ENCODE data around the gene SBNO2. TPM values are rescaled to one million over a fixed set of nuclear protein-coding genes. Genes with fewer than 3 reads are reported as not detected.
A peak's percentile ranks its signal among the peaks of the same experiment; 100 is the strongest.

SBNO2 gene
- total RNA-seq, 2 experiments from 2014 or later = 112 to 117 TPM

DNA sequence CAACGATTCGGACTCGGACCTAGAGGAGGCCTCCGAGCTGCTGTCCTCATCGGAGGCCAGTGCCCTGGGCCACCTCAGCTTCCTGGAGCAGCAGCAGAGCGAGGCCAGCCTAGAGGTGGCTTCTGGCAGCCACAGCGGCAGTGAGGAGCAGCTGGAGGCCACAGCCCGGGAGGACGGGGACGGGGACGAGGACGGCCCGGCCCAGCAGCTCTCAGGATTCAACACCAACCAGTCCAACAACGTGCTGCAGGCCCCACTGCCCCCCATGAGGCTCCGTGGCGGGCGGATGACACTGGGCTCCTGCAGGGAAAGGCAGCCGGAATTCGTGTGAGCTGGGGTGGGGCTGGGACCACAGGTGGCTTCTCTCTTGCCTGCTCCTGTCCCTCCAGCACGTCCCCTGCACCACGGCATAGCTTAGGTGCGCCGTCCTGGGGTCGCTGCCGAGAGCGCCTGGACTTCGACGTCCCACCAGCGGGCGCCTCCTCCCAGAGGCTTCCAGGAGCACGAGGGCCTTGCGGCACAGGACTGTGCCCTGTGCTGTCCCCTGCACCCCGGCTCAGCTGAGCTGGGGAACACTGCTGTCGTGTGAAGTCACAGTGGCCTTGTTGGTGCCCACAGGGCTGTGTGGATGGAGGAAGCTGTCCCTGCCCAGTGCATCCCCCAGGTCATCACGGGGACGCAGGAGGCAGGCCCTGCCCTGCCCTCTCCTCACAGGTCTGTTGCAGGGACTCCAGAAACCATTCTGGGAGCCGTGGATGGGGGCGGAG is 88.2 kb downstream of the SBNO2 start:
- Mint-ChIP-seq H3K36me3 (ENCODE audit: low read depth) (peaks cover 32% of the 10 kb centered on the region), H3K27me3 (ENCODE audit: low read depth) (no peaks in the 10 kb centered on the region), H3K4me3 (no peak overlapping the region), H3K4me1 (ENCODE audit: low read depth) (peaks cover 54% of the 10 kb centered on the region), H3K9me3 (no peaks in the 10 kb centered on the region), H3K27ac (peak overlapping the region; percentile 14)
- DNase-seq = no peak
- intact Hi-C loops (cut with micrococcal nuclease) = no loop called here
- CTCF ChIA-PET = interaction anchor here (0.6 to 0.9 kb wide), 2 partner anchors 11 to 84 kb away, joined by 3 to 4 read pairs; no protein-coding TSS in a partner anchor

DNA sequence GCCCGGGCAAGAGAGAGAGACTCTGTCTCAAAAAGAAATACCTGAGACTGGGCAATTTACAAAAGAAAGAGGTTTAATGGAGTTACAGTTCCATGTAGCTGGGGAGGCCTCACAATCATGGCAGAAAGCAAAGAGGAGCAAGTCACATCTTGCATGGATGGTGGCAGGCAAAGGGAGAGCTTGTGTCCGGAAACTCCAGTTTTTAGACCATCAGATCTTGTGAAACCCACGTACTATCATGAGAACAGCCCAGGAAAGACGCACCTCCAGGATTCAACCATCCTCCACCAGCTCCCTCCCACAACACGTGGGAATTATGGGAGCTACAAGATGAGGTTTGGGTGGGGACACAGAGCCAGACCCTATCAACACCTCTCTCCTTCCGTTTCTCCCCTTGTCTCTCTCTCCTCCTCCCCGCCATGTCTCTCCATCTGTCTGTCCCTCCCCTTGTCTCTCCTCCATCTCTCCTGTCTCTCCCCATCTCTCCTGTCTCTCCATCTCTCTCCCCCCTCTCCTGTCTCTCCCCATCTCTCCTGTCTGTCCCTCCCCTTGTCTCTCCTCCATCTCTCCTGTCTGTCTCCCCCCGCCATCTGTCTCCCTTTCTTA is 88.9 kb downstream of the SBNO2 start:
- Mint-ChIP-seq H3K9me3 (no peaks in the 10 kb centered on the region), H3K27ac (peak overlapping the region; percentile 14), H3K4me3 (no peak overlapping the region), H3K27me3 (ENCODE audit: low read depth) (no peaks in the 10 kb centered on the region), H3K4me1 (ENCODE audit: low read depth) (peaks cover 55% of the 10 kb centered on the region), H3K36me3 (ENCODE audit: low read depth) (peaks cover 39% of the 10 kb centered on the region)
- intact Hi-C loops (cut with micrococcal nuclease) = no loop called here
- CTCF ChIA-PET = interaction anchor here (0.6 kb wide), 1 partner anchor 11 kb away, joined by 4 read pairs; no protein-coding TSS in a partner anchor
- DNase-seq = no peak

DNA sequence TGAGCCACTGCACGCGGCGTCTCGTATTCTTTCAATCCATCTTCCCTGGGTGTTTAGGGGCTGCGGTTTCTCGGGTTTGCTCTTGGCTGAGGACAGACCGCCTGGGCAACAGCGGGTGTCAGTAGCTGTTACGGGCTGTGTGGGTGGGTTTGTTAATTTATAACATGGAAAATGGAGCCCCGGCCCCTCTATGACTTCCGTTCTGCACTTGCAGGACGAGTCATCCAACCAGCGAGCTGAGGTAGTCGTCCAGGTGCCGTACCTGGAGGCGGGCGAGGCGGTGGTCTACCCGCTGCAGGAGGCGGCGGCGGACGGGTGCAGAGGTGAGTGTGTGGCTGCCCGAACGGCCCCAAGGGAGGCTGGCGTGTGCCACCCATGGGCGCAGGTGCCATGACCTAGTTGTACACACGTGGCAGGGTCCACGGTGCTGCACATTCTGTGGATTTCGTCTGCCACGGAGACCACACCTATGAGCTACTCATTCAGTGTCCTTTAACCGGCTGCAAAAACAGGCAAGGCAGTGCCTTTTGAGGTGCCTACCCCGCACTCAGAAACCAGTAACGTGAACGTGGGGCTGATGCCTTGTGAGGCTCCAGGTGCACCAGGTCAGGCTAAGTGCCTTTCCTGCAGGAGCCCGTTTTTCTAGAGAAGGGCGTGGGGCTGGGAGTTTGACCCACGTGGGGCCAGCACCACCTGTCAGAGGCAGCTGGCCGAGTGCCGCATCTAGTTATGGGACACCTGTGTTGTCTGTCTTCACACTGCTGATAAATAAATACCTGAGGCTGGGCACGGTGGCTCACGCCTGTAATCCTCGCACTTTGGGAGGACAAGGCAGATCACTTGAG is 89.8 kb downstream of the SBNO2 start:
- Mint-ChIP-seq H3K27me3 (ENCODE audit: low read depth) (no peaks in the 10 kb centered on the region), H3K4me1 (ENCODE audit: low read depth) (peaks cover 59% of the 10 kb centered on the region), H3K9me3 (no peaks in the 10 kb centered on the region), H3K4me3 (no peak overlapping the region), H3K27ac (no peak overlapping the region), H3K36me3 (ENCODE audit: low read depth) (peaks cover 45% of the 10 kb centered on the region)
- CTCF ChIA-PET = no interaction called here
- no peak for DNase-seq
- intact Hi-C loops (cut with micrococcal nuclease) = no loop called here

DNA sequence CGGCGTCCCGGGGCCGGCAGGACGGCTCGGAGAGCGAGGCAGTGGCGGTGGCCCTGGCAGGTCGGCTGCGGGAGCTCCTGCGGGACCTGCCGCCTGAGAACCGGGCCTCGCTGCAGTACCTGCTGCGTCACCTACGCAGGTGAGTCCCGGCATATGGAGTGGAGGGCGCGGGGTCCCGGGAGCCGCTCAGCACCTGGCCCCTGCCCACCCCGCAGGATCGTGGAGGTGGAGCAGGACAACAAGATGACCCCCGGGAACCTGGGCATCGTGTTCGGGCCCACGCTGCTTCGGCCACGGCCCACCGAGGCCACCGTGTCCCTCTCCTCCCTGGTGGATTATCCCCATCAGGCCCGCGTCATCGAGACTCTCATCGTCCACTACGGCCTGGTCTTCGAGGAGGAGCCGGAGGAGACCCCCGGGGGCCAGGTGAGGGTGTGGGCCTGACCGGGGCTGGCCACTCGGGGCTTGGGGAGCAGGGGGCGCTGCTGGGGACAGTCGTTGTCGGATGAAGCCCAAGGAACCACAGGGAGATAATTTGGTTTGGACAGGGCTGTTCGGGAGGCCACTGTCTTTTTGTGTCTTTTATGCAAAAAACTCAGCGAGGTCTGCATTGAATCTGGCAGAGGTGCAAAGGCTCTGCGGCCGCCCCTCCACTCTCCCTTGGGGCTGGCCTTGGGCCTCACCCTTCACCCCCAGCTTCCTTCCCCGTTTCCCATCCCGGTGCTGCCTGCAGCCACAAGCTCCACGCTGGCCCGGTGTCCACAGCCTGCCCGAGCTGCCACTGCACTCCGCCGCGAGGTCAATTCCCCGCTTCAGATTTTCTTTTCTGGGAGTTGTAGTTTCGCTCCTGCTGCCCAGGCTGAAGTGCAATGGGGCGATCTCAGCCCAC is 90.9 kb downstream of the SBNO2 start:
- CTCF ChIA-PET = no interaction called here
- Mint-ChIP-seq H3K27ac (no peak overlapping the region), H3K9me3 (no peaks in the 10 kb centered on the region), H3K4me3 (no peak overlapping the region), H3K36me3 (ENCODE audit: low read depth) (peaks cover 50% of the 10 kb centered on the region), H3K4me1 (ENCODE audit: low read depth) (peaks cover 56% of the 10 kb centered on the region), H3K27me3 (ENCODE audit: low read depth) (no peaks in the 10 kb centered on the region)
- intact Hi-C loops (cut with micrococcal nuclease) = loop anchor here (1.0 to 2.0 kb wide), 2 partner anchors 12 to 16 kb away; partner anchors contain the start of genes ARHGAP45 and POLR2E
- no peak for DNase-seq

DNA sequence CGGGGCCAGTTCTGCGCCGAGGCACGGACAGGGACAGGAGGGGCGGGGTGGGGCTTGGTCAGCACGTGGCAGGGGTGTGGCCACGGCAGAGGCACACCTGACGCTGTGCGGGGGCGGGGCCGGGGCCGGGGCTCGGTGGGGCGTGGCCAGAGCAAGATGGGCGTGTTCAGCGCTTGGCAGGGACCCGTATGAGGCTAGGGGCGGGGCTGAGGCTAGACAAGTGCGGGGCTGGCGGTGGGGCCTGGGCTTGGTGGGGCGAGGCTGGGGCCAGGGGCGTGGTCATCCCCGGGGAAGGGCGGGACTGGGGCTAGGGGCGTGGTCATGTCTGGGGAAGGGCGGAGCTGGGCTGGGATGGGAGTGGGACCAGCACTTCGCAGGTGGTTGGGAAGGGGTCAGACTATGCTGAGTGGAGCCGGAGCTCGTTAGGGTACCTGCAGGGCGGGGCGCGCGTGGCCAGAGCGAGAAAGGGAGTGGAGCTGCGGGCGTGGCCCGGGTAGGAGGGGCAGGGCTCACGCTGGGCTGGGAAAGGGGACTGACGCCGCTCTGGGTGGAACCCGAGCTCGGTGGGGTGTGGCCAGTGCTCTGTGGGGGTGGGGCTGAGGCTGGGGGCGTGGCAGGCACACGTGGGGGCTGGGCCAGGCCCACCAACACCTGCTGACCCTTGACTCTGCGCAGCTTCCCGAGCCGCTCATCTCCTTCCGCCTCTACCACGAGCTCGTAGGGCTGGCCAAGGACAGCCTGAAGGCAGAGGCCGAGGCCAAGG is 91.7 kb downstream of the SBNO2 start:
- intact Hi-C loops (cut with micrococcal nuclease) = loop anchor here (1.0 to 2.0 kb wide), 2 partner anchors 13 to 16 kb away; partner anchors contain the start of genes ARHGAP45 and POLR2E
- no peaks in the 10 kb centered on the region for H3K27me3 Mint-ChIP-seq (ENCODE audit: low read depth)
- DNase-seq = peak; percentile 92
- H3K9me3 Mint-ChIP-seq = no peaks in the 10 kb centered on the region
- H3K27ac Mint-ChIP-seq = peak overlapping the region; percentile 24
- CTCF ChIA-PET = interaction anchor here (0.6 kb wide), 1 partner anchor 12 kb away, joined by 5 read pairs; no protein-coding TSS in a partner anchor
- peaks cover 54% of the 10 kb centered on the region for H3K4me1 Mint-ChIP-seq (ENCODE audit: low read depth)
- no peak overlapping the region for H3K4me3 Mint-ChIP-seq
- H3K36me3 Mint-ChIP-seq (ENCODE audit: low read depth) = peaks cover 52% of the 10 kb centered on the region

DNA sequence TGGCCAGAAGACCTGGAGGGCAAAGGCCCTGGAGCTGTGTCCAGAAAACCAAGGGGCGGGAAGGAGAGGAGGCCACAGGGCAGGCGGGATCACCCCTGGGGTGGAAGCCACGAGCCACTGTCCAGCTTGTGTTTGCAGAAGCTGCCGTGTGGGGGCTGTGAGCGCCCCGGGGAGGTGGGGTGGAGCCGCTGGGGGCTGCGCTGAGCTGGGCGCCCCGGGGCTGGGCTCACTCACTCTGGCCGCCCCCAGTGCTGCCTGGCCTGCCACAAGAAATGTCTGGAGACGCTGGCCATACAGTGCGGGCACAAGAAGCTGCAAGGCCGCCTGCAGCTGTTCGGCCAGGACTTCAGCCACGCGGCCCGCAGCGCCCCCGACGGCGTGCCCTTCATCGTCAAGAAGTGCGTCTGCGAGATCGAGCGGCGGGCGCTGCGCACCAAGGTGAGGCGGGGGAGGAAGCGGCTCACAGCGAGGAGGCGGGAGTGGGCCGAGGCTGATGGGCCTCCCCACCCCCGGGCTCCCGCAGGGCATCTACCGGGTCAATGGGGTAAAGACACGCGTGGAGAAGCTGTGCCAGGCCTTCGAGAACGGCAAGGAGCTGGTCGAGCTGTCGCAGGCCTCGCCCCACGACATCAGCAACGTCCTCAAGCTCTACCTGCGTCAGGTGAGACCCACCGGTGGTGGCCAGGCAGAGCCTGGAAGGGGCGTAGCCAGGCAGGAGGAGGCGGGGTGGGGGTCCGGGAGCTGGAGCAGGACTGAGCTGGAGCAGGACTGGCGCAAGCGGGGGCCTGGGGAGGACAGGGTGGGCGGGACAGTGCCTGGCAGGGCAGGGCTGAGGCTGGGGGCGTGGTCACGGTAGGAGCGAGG is 92.5 kb downstream of the SBNO2 start:
- Mint-ChIP-seq H3K9me3 (no peaks in the 10 kb centered on the region), H3K27me3 (ENCODE audit: low read depth) (no peaks in the 10 kb centered on the region), H3K4me3 (no peak overlapping the region), H3K4me1 (ENCODE audit: low read depth) (peaks cover 57% of the 10 kb centered on the region), H3K27ac (no peak overlapping the region), H3K36me3 (ENCODE audit: low read depth) (peaks cover 54% of the 10 kb centered on the region)
- intact Hi-C loops (cut with micrococcal nuclease) = loop anchor here (1.0 to 2.0 kb wide), 2 partner anchors 14 to 15 kb away; partner anchors contain the start of genes ARHGAP45 and POLR2E
- CTCF ChIA-PET = interaction anchor here (0.6 to 1.1 kb wide), 4 partner anchors 13 to 383 kb away, joined by 3 to 5 read pairs (median 3); partner anchors contain the start of gene ARHGAP45
- no peak for DNase-seq

DNA sequence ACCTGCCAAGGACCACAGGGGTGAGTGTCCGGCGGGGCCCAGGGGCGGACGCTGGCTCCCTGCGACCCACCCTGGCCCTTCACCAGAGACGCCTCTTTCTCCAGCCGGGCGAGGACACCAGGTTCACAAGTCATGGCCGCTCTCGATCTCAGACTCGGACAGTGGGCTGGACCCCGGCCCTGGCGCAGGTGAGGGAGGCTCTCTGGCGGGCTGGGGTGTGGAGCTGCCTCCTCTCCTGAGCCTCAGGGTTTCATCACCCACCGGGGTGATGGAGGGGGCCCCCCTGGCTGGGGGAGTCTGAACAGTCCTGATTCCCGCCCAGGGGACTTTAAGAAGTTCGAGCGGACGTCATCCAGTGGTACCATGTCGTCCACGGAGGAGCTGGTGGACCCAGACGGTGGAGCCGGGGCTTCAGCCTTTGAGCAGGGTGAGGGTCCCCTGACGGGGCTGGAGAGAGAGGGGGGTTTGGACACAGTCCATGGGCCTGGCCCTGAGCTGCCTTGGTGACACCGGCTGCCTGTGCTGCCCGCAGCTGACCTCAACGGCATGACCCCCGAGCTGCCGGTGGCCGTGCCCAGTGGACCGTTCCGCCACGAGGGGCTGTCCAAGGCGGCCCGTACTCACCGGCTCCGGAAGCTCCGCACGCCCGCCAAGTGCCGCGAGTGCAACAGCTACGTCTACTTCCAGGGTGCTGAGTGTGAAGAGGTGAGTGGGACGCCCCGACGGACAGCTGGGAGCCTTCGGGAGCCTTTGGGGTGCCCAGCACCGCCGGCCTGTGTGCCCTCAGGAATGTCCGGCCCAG is 93.5 kb downstream of the SBNO2 start:
- H3K36me3 Mint-ChIP-seq (ENCODE audit: low read depth) = peaks cover 57% of the 10 kb centered on the region

DNA sequence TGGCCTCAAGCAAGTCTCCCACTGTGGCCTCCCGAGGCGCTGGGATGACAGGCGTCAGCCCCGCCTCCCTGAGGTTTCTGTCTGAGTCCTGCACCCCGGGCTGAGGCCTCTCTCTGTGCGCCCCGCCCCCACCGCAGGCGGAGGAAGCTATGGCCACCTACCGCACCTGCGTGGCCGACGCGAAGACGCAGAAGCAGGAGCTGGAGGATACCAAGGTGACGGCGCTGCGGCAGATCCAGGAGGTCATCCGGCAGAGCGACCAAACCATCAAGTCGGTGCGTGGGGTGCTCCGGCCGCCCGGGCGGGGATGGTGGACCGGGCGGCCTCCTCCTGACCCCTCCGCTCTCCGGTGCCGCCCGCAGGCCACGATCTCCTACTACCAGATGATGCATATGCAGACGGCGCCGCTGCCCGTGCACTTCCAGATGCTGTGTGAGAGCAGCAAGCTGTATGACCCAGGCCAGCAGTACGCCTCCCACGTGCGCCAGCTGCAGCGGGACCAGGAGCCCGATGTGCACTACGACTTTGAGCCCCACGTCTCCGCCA is 94.4 kb downstream of the SBNO2 start:
- peak; percentile 94 for DNase-seq
- CTCF ChIA-PET = interaction anchor here (0.6 kb wide), 1 partner anchor 114 kb away, joined by 3 read pairs; no protein-coding TSS in a partner anchor
- H3K27ac Mint-ChIP-seq = peak overlapping the region; percentile 65
- peaks cover 60% of the 10 kb centered on the region for H3K4me1 Mint-ChIP-seq (ENCODE audit: low read depth)
- no peaks in the 10 kb centered on the region for H3K27me3 Mint-ChIP-seq (ENCODE audit: low read depth)
- H3K36me3 Mint-ChIP-seq (ENCODE audit: low read depth) = peaks cover 55% of the 10 kb centered on the region
- no peaks in the 10 kb centered on the region for H3K9me3 Mint-ChIP-seq
- intact Hi-C loops (cut with micrococcal nuclease) = loop anchor here (5.0 kb wide), 1 partner anchor 172 kb away; no protein-coding TSS in a partner anchor
- H3K4me3 Mint-ChIP-seq = peak overlapping the region; percentile 9

More for the DNA sequence above, 93.5 kb downstream of the SBNO2 start:
- DNase-seq = no peak
- Mint-ChIP-seq H3K27ac (peak overlapping the region; percentile 53), H3K4me3 (no peak overlapping the region), H3K4me1 (ENCODE audit: low read depth) (peaks cover 60% of the 10 kb centered on the region), H3K27me3 (ENCODE audit: low read depth) (no peaks in the 10 kb centered on the region), H3K9me3 (no peaks in the 10 kb centered on the region)
- CTCF ChIA-PET = interaction anchor here (0.6 to 1.1 kb wide), 3 partner anchors 13 to 382 kb away, joined by 3 read pairs; partner anchors contain the start of gene ARHGAP45
- intact Hi-C loops (cut with micrococcal nuclease) = no loop called here

DNA sequence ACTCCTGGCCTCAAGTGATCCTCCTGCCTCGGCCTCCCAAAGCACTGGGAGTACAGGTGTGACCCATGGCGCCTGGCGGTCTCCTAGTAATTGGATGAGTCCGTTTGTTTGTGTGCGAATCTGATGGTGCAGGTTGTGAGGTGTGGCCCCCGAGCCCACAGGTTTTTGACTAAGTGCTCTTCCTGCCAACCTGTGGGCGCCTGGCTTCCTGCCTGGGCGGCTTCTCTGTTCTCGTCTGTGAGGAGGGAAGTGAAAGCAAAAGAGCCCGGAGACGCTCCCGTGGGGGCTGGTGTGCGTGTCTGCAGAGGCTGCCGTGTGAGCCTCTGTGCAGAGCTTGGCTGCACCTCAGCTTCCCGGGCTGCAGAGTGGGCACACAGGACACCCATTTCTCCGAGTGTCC is 97.1 kb downstream of the SBNO2 start:
- Mint-ChIP-seq H3K36me3 (ENCODE audit: low read depth) (peaks cover 58% of the 10 kb centered on the region), H3K9me3 (no peaks in the 10 kb centered on the region), H3K4me1 (ENCODE audit: low read depth) (peaks cover 72% of the 10 kb centered on the region), H3K27me3 (ENCODE audit: low read depth) (no peaks in the 10 kb centered on the region), H3K27ac (peak overlapping the region; percentile 88), H3K4me3 (peak overlapping the region; percentile 64)
- intact Hi-C loops (cut with micrococcal nuclease) = loop anchor here (1.0 to 5.0 kb wide), 8 partner anchors 8 to 170 kb away; partner anchors contain the start of genes POLR2E, RNU6-2 and TMEM259
- CTCF ChIA-PET = interaction anchor here (0.6 to 3.6 kb wide), 4 partner anchors 10 to 118 kb away, joined by 4 to 24 read pairs (median 6); partner anchors contain the start of gene ARHGAP45
- peak; percentile 96 for DNase-seq

Data from activated naive CD4-positive, alpha-beta T cell treated with anti-CD3 and anti-CD28 coated beads for 36 hours (primary cell).